GM12875 (cell line): ENCODE results near the gene DUSP10.

Source experiments
- H3K4me3 ChIP-seq: one replicate; pipeline ENCODE4 v1.5.1; 2011; ENCODE audit warnings: low read depth, low read length, control low read depth
- CTCF ChIP-seq: IDR thresholded peaks from 2 replicates; pipeline ENCODE4 v1.5.1; 2011; ENCODE audit warnings: low read depth, mild to moderate bottlenecking, control low read depth, inconsistent platforms, low read length, moderate library complexity, borderline replicate concordance; ENCODE audit not compliant: insufficient read depth

Gene DUSP10

GRCh38 chr1:221714227-221715152, 27.4 kb downstream of the DUSP10 start:
- TF ChIP-seq CTCF = no peak
- no peak overlapping the region for H3K4me3 ChIP-seq

GRCh38 chr1:221712776-221713431, 29.0 kb downstream of the DUSP10 start:
- TF ChIP-seq CTCF = no peak
- H3K4me3 ChIP-seq = no peak overlapping the region

DNA sequence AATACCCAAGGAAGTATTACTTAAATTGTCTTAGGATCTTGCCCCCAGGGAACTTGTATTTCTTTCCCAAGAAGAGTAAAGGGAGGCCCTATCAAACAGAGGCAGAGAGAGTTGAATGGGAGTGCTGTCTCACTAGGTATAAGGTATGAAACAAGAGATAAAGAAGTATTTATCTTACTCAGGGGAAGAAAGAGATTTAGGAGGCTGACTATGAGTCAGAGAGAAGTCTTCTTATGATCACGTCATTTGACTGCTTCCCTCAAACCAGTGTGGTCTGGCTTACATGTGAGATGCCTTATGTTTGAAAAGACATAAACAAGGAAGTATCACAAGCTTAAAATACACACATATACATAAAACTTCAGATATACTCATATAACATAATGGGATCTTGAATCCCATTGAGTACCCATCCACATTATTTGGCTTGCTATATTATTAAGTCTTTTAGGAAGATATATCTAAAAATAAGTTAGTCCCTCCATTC, 29.6 kb downstream of the DUSP10 start:
- TF ChIP-seq CTCF = no peak
- H3K4me3 ChIP-seq = no peak overlapping the region

DNA sequence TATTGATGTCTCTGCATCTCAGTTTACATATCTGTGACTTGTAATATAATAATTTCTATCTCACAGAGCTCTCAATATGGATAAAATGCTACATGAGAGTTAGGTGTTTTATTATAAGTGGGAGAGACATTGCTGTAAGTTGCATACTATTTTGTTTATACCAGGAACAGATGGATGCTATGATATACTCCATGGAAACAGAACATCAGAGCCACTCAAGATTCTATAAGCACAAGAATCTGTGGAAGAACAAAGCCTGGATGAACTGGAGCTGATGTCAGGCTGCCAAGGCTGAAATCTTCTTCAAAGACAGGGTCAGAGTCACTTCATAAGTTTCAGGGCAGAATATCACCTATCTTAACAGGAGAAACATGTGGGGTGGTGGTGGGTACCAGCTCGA, 30.2 kb downstream of the DUSP10 start:
- H3K4me3 ChIP-seq = no peak overlapping the region
- no peak for TF ChIP-seq CTCF

DNA sequence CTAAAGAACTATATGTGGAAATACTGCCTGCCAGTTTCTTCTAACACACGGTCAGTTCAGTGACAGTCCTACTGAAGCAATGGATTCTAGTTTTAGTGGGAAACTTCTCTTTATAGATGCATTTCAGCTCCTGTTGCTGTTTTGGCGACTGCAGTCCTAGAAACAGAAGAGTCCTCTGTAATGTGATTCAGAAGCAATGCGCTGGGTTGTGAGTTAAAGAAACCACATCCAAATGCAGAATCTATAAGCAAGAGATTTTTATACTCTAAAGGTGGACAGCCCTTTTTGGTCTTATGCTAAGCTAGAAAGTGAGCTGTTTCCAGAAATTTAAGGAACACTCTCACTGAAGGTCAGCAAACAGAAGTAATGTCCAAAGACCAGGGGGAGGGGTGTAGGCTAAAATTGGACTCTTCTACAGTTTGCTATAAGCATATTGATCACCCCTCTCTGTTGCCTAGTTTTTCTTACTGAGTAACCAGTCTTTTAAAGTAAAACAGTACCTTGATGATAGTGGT, 30.8 kb downstream of the DUSP10 start:
- no peak for TF ChIP-seq CTCF
- no peak overlapping the region for H3K4me3 ChIP-seq

DNA sequence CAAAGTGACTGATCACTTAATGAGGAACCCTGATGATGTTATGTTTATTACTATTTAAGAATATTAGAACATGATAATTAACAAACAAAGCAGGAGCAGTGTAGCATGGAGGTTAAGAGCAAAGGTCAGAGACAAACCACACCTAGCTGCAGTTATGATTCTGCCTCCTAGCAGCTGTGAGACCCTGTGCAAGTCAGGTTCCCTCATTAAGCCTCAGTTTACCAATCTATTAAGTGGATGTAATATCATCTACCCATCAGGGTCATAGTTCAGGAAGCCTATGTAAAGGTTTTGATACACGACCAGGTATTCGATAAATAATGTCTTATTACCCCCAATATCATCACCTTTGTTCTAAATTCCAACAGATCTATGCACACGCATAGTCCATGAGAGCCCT, 32.0 kb downstream of the DUSP10 start:
- H3K4me3 ChIP-seq = no peak overlapping the region
- TF ChIP-seq CTCF = no peak
